HepG2 (cell line): ENCODE results near the gene ADGRB3.

Experiments used
- CTCF ChIP-seq: sonication (generic); formaldehyde crosslinking; IDR thresholded peaks from 2 replicates; pipeline ENCODE4 v1.5.0; 2020; ENCODE audit warnings: mild to moderate bottlenecking, missing genetic modification reagents, moderate library complexity
- ZFP36L1 ChIP-seq: sonication (generic); formaldehyde crosslinking; IDR thresholded peaks from 2 replicates; pipeline ENCODE4 v1.8.0; 2022; ENCODE audit warnings: mild to moderate bottlenecking, missing genetic modification reagents, moderate library complexity
- ZNF263 ChIP-seq: sonication (generic); formaldehyde crosslinking; IDR thresholded peaks from 2 replicates; pipeline ENCODE4 v1.4.0; 2020; ENCODE audit warnings: missing genetic modification reagents
- ZNF546 ChIP-seq: sonication (generic); formaldehyde crosslinking; conservative IDR thresholded peaks from 2 replicates; pipeline ENCODE4 v1.8.1; 2023; ENCODE audit warnings: mild to moderate bottlenecking, missing genetic modification reagents

- no peak for TF ChIP-seq ZFP36L1
- TF ChIP-seq ZNF546, result no peak
- TF ChIP-seq CTCF (CRISPR knock-in tag), result no peak
- TF ChIP-seq ZNF263 (CRISPR knock-in tag), result no peak
Observed at GRCh38 chr6:68655028-68655427, 19.9 kb downstream of the ADGRB3 start.
